ENCODE measurements around the gene PRPF19. TPM values are rescaled to one million over a fixed set of nuclear protein-coding genes. Genes with fewer than 3 reads are reported as not detected.

The PRPF19 gene
- total RNA-seq, 1 experiment from 2014 or later: 116 TPM

DNA sequence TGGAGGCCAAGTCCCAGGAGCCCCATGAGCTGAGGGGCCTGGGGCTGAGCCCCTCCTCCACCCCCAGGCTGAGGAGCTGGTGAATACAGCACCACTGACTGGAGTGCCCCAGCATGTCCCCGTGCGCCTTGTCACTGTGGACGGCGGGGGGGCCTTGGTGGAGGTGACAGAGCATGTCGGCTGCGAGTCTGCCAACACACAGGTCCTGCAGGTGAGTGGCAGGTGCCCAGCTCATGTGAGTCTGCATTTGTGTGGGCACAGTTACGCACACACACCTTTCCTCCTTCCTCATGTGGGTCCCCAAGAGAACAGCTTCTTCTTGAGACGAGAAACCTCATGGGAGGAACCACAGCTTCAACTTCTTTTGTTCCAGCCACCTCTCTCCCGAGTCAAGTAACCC lies 25.5 kb upstream of the PRPF19 start:
- ChIA-PET POLR2A (no interaction called here), CTCF (interaction anchor here (0.8 to 1.4 kb wide), 2 partner anchors 32 to 38 kb away, joined by 3 to 4 read pairs; no protein-coding TSS in a partner anchor)
- Mint-ChIP-seq H3K36me3 (peaks cover 20% of the 10 kb centered on the region), H3K27ac (no peak overlapping the region), H3K27me3 (ENCODE audit: low read depth) (no peaks in the 10 kb centered on the region), H3K4me1 (no peaks in the 10 kb centered on the region), H3K9me3 (no peaks in the 10 kb centered on the region), H3K4me3 (no peak overlapping the region)
- TF ChIP-seq, protein P1, sequence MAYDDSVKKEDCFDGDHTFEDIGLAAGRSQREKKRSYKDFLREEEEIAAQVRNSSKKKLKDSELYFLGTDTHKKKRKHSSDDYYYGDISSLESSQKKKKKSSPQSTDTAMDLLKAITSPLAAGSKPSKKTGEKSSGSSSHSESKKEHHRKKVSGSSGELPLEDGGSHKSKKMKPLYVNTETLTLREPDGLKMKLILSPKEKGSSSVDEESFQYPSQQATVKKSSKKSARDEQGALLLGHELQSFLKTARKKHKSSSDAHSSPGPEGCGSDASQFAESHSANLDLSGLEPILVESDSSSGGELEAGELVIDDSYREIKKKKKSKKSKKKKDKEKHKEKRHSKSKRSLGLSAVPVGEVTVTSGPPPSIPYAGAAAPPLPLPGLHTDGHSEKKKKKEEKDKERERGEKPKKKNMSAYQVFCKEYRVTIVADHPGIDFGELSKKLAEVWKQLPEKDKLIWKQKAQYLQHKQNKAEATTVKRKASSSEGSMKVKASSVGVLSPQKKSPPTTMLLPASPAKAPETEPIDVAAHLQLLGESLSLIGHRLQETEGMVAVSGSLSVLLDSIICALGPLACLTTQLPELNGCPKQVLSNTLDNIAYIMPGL (CRISPR knock-in tag; IDR thresholded peaks at IDR 0.05): no peak
- no peak for TF ChIP-seq EMX1 (CRISPR knock-in tag; IDR thresholded peaks at IDR 0.05)
- TF ChIP-seq, protein P2, sequence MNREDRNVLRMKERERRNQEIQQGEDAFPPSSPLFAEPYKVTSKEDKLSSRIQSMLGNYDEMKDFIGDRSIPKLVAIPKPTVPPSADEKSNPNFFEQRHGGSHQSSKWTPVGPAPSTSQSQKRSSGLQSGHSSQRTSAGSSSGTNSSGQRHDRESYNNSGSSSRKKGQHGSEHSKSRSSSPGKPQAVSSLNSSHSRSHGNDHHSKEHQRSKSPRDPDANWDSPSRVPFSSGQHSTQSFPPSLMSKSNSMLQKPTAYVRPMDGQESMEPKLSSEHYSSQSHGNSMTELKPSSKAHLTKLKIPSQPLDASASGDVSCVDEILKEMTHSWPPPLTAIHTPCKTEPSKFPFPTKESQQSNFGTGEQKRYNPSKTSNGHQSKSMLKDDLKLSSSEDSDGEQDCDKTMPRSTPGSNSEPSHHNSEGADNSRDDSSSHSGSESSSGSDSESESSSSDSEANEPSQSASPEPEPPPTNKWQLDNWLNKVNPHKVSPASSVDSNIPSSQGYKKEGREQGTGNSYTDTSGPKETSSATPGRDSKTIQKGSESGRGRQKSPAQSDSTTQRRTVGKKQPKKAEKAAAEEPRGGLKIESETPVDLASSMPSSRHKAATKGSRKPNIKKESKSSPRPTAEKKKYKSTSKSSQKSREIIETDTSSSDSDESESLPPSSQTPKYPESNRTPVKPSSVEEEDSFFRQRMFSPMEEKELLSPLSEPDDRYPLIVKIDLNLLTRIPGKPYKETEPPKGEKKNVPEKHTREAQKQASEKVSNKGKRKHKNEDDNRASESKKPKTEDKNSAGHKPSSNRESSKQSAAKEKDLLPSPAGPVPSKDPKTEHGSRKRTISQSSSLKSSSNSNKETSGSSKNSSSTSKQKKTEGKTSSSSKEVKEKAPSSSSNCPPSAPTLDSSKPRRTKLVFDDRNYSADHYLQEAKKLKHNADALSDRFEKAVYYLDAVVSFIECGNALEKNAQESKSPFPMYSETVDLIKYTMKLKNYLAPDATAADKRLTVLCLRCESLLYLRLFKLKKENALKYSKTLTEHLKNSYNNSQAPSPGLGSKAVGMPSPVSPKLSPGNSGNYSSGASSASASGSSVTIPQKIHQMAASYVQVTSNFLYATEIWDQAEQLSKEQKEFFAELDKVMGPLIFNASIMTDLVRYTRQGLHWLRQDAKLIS (CRISPR knock-in tag; IDR thresholded peaks at IDR 0.05; ENCODE audit: borderline replicate concordance): no peak
- no peak for TF ChIP-seq RORB (CRISPR knock-in tag; IDR thresholded peaks at IDR 0.05)
- TF ChIP-seq, protein P3, sequence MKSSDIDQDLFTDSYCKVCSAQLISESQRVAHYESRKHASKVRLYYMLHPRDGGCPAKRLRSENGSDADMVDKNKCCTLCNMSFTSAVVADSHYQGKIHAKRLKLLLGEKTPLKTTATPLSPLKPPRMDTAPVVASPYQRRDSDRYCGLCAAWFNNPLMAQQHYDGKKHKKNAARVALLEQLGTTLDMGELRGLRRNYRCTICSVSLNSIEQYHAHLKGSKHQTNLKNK (CRISPR knock-in tag; IDR thresholded peaks at IDR 0.05): no peak
- no peak for TF ChIP-seq JAZF1 (CRISPR knock-in tag; IDR thresholded peaks at IDR 0.05)
- TF ChIP-seq, protein P4, sequence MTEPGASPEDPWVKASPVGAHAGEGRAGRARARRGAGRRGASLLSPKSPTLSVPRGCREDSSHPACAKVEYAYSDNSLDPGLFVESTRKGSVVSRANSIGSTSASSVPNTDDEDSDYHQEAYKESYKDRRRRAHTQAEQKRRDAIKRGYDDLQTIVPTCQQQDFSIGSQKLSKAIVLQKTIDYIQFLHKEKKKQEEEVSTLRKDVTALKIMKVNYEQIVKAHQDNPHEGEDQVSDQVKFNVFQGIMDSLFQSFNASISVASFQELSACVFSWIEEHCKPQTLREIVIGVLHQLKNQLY (CRISPR knock-in tag; IDR thresholded peaks at IDR 0.05): no peak
- TF ChIP-seq TEAD4 (CRISPR knock-in tag; IDR thresholded peaks at IDR 0.05): no peak
- TF ChIP-seq GTF2I (CRISPR knock-in tag; conservative IDR thresholded peaks at IDR 0.05): no peak
- no peak for TF ChIP-seq SMAD3 (CRISPR knock-in tag; IDR thresholded peaks at IDR 0.05; ENCODE audit: borderline replicate concordance)
- TF ChIP-seq, protein P5, sequence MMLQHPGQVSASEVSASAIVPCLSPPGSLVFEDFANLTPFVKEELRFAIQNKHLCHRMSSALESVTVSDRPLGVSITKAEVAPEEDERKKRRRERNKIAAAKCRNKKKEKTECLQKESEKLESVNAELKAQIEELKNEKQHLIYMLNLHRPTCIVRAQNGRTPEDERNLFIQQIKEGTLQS (CRISPR knock-in tag; conservative IDR thresholded peaks at IDR 0.05): no peak
- TF ChIP-seq OVOL2 (CRISPR knock-in tag; IDR thresholded peaks at IDR 0.05; ENCODE audit: borderline replicate concordance): no peak
- TF ChIP-seq ZNF423 (CRISPR knock-in tag; IDR thresholded peaks at IDR 0.05): no peak
- no peak for TF ChIP-seq NR3C1 (CRISPR knock-in tag; conservative IDR thresholded peaks at IDR 0.05; ENCODE audit: low read depth)
- no peak for DNase-seq (ENCODE audit: low spot score)
- ATAC-seq: no peak

DNA sequence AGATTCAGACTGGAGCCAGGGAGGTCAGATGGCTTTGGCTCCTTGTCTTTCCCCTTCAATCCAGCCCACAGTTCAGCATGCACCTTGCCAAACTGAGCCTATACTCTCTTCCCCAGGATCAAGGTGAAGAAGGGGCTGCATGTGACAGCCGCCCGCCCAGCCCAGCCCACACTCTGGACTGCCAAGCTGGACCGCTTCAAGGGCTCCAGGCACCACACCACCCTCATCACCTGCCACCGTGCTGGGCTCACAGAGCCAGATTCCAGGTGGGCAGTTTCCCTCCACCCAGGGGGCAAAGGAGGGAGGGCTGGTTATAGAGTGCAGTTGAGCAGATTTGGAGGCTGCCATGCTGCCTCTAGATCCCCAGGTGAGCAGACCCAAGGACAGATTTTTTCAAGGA lies 24.0 kb upstream of the PRPF19 start:
- CTCF ChIA-PET: no interaction called here
- H3K9me3 Mint-ChIP-seq: no peaks in the 10 kb centered on the region
- no peak overlapping the region for H3K27ac Mint-ChIP-seq
- H3K4me3 Mint-ChIP-seq: no peak overlapping the region
- DNase-seq (ENCODE audit: low spot score) (no peak), ATAC-seq (no peak)
- H3K27me3 Mint-ChIP-seq (ENCODE audit: low read depth): no peaks in the 10 kb centered on the region
- TF ChIP-seq, protein P6, sequence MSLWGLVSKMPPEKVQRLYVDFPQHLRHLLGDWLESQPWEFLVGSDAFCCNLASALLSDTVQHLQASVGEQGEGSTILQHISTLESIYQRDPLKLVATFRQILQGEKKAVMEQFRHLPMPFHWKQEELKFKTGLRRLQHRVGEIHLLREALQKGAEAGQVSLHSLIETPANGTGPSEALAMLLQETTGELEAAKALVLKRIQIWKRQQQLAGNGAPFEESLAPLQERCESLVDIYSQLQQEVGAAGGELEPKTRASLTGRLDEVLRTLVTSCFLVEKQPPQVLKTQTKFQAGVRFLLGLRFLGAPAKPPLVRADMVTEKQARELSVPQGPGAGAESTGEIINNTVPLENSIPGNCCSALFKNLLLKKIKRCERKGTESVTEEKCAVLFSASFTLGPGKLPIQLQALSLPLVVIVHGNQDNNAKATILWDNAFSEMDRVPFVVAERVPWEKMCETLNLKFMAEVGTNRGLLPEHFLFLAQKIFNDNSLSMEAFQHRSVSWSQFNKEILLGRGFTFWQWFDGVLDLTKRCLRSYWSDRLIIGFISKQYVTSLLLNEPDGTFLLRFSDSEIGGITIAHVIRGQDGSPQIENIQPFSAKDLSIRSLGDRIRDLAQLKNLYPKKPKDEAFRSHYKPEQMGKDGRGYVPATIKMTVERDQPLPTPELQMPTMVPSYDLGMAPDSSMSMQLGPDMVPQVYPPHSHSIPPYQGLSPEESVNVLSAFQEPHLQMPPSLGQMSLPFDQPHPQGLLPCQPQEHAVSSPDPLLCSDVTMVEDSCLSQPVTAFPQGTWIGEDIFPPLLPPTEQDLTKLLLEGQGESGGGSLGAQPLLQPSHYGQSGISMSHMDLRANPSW (CRISPR knock-in tag; conservative IDR thresholded peaks at IDR 0.05; ENCODE audit: low read depth): no peak
- no peak for TF ChIP-seq RORB (CRISPR knock-in tag; IDR thresholded peaks at IDR 0.05)
- TF ChIP-seq, protein P5 (CRISPR knock-in tag; conservative IDR thresholded peaks at IDR 0.05): no peak
- TF ChIP-seq, protein P7, sequence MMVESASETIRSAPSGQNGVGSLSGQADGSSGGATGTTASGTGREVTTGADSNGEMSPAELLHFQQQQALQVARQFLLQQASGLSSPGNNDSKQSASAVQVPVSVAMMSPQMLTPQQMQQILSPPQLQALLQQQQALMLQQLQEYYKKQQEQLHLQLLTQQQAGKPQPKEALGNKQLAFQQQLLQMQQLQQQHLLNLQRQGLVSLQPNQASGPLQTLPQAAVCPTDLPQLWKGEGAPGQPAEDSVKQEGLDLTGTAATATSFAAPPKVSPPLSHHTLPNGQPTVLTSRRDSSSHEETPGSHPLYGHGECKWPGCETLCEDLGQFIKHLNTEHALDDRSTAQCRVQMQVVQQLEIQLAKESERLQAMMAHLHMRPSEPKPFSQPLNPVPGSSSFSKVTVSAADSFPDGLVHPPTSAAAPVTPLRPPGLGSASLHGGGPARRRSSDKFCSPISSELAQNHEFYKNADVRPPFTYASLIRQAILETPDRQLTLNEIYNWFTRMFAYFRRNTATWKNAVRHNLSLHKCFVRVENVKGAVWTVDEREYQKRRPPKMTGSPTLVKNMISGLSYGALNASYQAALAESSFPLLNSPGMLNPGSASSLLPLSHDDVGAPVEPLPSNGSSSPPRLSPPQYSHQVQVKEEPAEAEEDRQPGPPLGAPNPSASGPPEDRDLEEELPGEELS (CRISPR knock-in tag; IDR thresholded peaks at IDR 0.05): no peak
- POLR2A ChIA-PET: no interaction called here
- H3K4me1 Mint-ChIP-seq: peaks cover 10% of the 10 kb centered on the region
- H3K36me3 Mint-ChIP-seq: peaks cover 17% of the 10 kb centered on the region
